HG03432 (cell line): ENCODE measurements around the gene DPP8.
"Not testable (repeated sequence)": the region's sequence is repeated elsewhere in the genome, so short reads cannot be mapped to it uniquely, and the experiment has no call there.

ENCODE experiments used
- ATAC-seq: cut with Tn5 transposase; IDR thresholded peaks from one replicate; pipeline ENCODE4 v1.9.1; 2021; ENCODE audit warnings: mild to moderate bottlenecking, moderate library complexity; ENCODE audit not compliant: unreplicated experiment

The DPP8 gene

GRCh38 chr15:65406424-65407000 is 111.0 kb downstream of the DPP8 start:
- no peak for ATAC-seq

DNA sequence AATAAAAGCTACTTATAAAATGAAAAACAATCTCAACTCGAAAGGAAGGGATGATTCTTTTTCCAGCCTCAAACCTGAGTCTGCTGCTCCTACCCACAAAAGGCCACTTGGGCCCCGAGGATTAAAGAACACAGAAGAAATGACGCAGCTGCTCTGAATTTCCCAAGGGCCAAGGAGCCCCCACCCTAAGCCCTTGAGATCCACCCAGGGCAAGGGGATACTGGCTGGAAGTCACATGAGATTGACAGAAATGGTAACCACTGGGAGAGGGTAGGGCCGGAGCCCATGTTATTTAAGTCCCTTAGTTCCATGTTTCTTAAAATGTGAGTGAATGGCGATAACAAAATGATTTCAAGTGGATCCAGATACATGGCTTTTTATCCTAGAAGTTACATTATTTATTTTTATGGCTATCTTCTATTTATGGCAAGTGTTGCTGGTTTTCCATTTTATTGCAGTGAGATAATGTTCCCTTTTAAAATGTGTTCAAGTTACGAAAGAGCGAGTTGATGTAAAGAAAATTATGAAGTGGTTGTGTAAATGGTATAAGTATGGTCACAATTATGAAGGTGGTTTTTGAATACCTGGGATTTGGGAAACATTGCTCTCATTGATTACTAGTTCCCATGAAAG is 111.6 kb downstream of the DPP8 start:
- no peak for ATAC-seq

DNA sequence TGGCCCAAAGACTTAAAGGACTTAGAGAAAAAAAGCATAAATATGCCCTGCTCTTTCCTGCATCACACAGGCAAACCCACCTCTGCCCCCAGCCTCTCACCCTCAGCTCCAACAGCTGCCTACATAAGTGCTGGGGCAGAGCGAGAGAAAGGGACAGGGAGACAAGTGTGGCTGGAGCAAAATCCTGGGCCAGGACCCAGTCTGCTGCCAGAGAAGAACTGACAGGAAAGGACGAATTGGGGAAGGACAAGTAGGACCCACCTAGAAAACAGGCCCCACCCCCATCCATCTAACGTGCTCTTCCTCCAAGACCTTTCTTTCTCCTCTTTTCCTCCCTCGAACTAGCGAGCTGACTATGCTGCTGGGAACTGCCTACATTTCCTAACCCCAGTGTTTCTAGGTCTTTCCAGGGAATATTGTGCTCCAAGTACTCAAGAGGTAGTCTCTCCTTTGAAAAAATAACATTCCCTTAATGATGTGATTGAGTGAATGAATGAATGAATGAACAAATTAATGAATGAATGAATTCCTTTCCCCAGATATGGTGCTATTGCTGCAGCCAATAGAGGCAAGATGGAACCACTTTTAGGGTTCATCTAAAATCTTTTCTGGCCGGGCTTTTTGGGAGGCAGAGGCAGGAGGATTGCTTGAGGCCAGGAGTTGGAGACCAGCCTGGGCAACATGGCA is 113.2 kb downstream of the DPP8 start:
- ATAC-seq = no peak

GRCh38 chr15:65402961-65403360 is 114.5 kb downstream of the DPP8 start:
- ATAC-seq = no peak

DNA sequence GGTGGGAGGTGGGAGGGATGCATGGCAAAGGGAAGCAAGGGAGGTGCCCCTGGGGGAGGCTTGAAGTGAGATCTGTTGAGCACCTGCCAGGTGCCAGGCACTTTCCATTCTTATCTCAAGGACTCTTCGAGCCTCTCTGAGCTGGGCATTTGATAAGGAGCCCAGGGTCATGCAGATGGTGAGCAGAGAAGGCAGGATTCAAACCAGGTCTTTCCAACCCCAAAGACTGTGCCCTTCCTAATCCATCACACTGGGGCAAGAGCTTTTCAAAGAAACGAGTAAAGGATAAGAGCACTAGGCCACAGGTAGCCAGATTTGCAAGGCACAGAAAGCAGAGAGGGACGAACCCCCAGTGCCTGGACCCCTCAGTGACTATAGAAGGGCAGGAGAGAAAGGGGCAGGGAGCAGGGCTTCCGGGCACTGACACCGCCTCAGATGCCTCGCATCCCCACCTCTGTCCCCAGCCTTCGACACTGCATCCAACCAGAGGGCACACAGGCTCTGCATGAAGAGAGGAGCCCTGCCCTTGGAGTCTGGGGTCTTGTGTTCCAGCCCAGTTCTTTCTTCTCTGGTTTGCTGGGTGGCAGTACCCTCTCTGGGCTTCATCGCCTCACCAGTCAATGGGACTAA is 115.8 kb downstream of the DPP8 start:
- no peak for ATAC-seq

DNA sequence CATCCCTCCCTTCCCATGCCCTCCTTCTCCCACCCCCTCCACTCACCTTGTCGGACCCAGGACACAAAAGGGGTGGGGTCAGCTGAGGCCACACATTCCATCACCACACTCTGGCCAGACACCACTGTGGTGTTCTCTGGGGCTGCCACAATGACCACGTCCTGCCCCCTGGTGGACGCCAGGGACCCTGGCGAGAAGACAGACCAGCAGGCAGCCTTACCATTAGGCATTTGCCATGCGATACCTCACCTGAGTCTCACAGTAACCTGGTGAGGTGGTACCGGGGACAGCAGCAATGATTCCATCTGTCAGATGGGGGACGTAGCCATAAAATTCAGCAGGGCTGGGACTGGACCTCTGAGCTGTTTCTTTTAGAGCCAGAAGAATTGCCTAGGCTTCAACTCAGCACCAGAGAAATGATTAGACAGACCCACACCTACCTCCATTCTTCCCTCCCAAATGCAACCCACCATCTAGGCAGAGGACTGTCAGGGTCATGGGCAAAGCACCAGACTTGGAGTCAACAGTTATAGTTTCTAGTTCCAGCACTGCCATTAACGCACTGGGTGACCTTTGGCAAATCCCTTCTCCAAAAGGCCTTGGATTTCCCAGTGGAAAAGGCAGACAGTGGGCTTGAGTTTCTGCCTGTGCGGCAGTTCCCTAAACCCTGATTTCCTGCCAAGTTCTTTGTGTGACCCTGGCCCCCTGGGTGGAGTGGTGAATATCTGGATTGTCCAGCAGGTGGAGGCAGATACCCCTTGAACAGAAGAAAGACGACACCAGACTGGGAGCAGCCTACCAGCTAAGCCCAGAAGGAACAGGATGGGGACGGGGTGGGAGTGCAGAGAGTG is 116.5 kb downstream of the DPP8 start:
- ATAC-seq = no peak

- no peak for ATAC-seq
Measured at GRCh38 chr15:65399997-65400396, 117.5 kb downstream of the DPP8 start.

DNA sequence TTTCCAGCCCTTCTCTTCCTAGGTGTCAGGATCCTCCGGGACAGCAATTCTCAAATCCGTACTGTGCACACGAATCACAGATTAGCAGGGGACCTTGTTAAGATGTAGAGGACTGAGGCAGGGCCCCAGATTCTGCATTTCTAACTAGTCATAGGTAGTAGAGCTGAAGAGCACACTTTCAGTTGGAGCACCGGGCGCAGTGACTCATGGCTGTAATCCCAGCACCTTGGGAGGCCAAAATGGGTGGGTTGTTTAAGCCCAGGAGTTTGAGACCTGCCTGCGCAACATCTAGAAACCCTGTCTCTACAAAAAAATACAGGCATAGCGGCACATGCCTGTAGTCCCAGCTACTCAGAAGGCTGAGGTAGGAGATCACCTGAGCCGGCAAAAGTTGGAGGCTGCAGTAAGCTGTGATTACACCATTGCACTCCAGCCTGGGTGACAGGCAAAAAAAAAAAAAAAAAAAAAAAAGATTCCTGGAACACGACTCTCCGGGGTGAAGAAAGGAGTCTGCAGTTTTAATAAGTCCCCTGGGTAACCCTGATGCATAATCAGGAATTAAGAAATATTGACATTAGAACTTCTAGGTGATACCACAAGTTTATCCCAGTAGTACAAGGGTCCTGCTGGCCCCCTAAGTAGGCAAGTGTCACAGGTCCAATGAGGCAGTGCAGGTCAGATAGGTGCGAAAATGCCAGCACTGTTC is 118.3 kb downstream of the DPP8 start:
- ATAC-seq = no peak

- ATAC-seq = not testable (repeated sequence)
Measured at GRCh38 chr15:65398486-65398885, 119.0 kb downstream of the DPP8 start.

- no peak for ATAC-seq
Measured at GRCh38 chr15:65396965-65397317, 120.5 kb downstream of the DPP8 start.

GRCh38 chr15:65396283-65396964 is 121.1 kb downstream of the DPP8 start:
- ATAC-seq = no peak

DNA sequence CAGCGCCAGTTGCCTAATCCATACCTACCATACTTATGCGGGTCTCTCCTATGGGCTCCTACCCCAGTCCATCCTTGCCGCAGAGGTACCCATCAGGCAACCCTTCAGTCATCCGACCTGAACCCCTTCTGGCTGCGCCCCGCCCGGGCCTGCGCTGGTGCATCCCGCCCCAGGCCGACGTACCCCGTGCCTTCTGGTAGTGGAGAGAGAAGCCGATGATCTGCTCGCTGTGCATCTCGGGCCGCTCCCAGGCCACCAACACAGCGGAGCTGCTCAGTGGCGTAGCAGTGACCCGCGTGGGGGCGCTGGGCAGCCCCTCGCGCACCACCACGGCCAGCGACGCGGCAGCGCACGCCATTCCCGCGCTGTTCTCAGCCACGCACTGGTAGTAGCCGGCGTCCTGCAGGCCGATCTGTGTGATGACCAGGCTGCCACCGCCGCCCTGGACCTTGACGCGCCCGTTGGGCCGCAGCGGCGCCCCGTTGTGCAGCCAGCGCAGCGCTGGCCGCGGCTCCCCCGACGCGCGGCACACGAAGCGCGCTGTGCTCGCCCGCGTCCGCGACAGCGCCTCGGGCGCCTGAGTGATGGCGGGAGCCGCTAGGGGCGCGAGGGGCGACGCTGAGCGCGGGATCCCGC is 121.8 kb downstream of the DPP8 start:
- ATAC-seq = no peak

GRCh38 chr15:65394936-65395335 is 122.6 kb downstream of the DPP8 start:
- no peak for ATAC-seq

DNA sequence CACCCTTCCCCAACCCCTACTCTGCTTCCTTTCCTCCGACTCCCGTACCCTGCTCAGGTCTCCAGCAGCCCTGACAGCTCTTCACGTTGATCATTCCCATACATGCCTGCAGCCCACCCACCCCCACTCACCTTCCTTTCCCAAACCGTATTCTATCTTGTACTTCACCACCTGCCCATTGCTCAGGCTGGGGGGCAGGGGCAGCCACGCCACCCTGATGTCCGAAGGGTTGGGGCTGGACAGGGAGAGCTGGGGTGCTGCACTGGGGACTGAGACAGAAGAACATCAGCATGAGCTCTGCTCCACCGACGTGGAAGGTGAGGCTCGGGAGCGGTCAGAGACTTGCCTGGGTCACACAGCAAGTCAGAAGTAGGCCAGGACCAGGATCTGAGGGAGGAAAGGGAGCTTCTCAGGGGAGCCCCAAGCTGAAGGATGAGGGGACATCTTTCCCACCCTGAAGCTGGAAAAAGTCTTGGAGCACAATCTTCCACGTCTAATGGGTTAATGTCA is 123.2 kb downstream of the DPP8 start:
- ATAC-seq = no peak

- no peak for ATAC-seq
Measured at GRCh38 chr15:65393557-65393956, 123.9 kb downstream of the DPP8 start.

DNA sequence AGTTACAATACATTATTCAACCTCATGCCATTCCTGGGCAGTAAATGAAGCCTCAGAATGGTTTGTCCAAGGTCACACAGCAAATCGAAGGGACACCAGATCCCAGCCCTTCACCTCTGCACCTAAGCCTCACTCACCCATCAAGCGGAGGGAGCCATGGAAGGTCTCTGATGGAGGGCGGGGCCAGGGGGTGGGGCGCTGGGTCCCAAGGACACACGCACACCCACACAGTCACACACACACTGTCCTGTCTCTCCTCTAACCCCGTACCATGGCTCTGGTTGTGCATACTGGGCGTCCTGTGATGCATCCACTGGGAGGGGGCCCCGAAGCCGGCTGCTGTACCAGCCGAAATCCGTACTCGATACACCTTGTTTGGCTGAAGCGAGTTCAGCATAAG is 124.4 kb downstream of the DPP8 start:
- ATAC-seq = no peak
